H1 (cell line): ENCODE data around the gene TSC22D1. TPM values are rescaled to one million over a fixed set of nuclear protein-coding genes. Genes with fewer than 3 reads are reported as not detected.

Experiments used
- CTCF ChIA-PET: fragments of 300-600 bp; sonication (Branson Sonifier 250); formaldehyde crosslinking; loops from one replicate; lab custom pipeline; 2021; ENCODE audit not compliant: partially characterized antibody; lab: Charles Lee
- POLR2A ChIA-PET: fragments of 300-600 bp; sonication (Branson Sonifier 250); formaldehyde crosslinking; loops from one replicate; lab custom pipeline; 2021; ENCODE audit warnings: inconsistent platforms; ENCODE audit not compliant: partially characterized antibody; lab: Charles Lee
- DNase-seq, 2 experiments: peaks; one replicate each; pipeline versions ENCODE4 v3.0.0 to v3.0.0-alpha.2; 2010 to 2022; ENCODE audit warnings: low spot score in 2 of 2, low read depth in 1 of 2, mixed read lengths in 1 of 2
- FAIRE-seq: peaks from 2 replicates; lab custom pipeline; 2011; peaks lifted over from hg19 to GRCh38; lab: Jason Lieb, UNC
- H2AFZ ChIP-seq: 2 replicates; pipeline ENCODE4 v1.8.1; 2012; ENCODE audit warnings: low read length, inconsistent platforms
- H2AK5ac ChIP-seq: 2 replicates; pipeline ENCODE4 v1.6.1; 2013; ENCODE audit warnings: low read depth, low read length
- H2BK120ac ChIP-seq: replicated peaks from 2 replicates; pipeline ENCODE3; 2013; ENCODE audit warnings: low read depth, low read length, inconsistent platforms
- H2BK12ac ChIP-seq: 2 replicates; pipeline ENCODE4 v1.6.1; 2013; ENCODE audit warnings: low read depth, low read length
- H2BK15ac ChIP-seq: 2 replicates; pipeline ENCODE4 v1.6.1; 2013; ENCODE audit warnings: low read length
- H2BK20ac ChIP-seq: 2 replicates; pipeline ENCODE4 v1.6.1; 2013; ENCODE audit warnings: low read length
- H2BK5ac ChIP-seq: 2 replicates; pipeline ENCODE4 v1.6.1; 2013; ENCODE audit warnings: low read depth, low read length
- H3K14ac ChIP-seq: 2 replicates; pipeline ENCODE4 v1.6.1; 2013; ENCODE audit warnings: inconsistent platforms; ENCODE audit not compliant: insufficient read length
- H3K18ac ChIP-seq: 2 replicates; pipeline ENCODE4 v1.6.1; 2013; ENCODE audit warnings: low read length; ENCODE audit errors: extremely low read depth
- H3K23ac ChIP-seq: 2 replicates; pipeline ENCODE4 v1.6.1; 2013; ENCODE audit warnings: inconsistent platforms; ENCODE audit not compliant: insufficient read length
- H3K23me2 ChIP-seq: 2 replicates; pipeline ENCODE4 v1.6.1; 2013; ENCODE audit warnings: low read depth, low read length
- H3K27ac ChIP-seq: 2 replicates; pipeline ENCODE4 v1.6.1; 2011; ENCODE audit warnings: low read depth, low read length, inconsistent platforms
- H3K27me3 ChIP-seq, 4 experiments: replicated peaks in 1 of 4; 1 replicate in 1 of 4; 2 replicates in 3 of 4; pipeline versions ENCODE4 v1.6.1 to v1.8.1; 2011 to 2013; ENCODE audit warnings: low read length in 3 of 4, mild to moderate bottlenecking in 3 of 4, inconsistent platforms in 2 of 4, mixed read lengths in 2 of 4, moderate library complexity in 1 of 4; ENCODE audit not compliant: control insufficient read depth in 3 of 4, insufficient read depth in 3 of 4; ENCODE audit errors: extremely low read depth in 1 of 4
- H3K36me3 ChIP-seq, 4 experiments: 2 replicates each; pipeline versions ENCODE4 v1.6.1 to v1.8.1; 2011 to 2013; ENCODE audit warnings: mild to moderate bottlenecking in 4 of 4, low read length in 3 of 4, moderate library complexity in 2 of 4, control low read depth in 1 of 4, inconsistent platforms in 1 of 4; ENCODE audit not compliant: insufficient read depth in 4 of 4, control insufficient read depth in 2 of 4
- H3K4ac ChIP-seq: replicated peaks from 2 replicates; pipeline ENCODE3; 2013; ENCODE audit warnings: low read length, low read depth, mixed read lengths, inconsistent platforms; ENCODE audit not compliant: insufficient read length
- H3K4me1 ChIP-seq, 4 experiments: replicated peaks in 1 of 4; 1 replicate in 1 of 4; 2 replicates in 3 of 4; pipeline versions ENCODE4 v1.6.1 to v1.8.1; 2011 to 2013; ENCODE audit warnings: low read length in 3 of 4, inconsistent platforms in 2 of 4, mixed read lengths in 1 of 4; ENCODE audit not compliant: insufficient read depth in 4 of 4, control insufficient read depth in 3 of 4
- H3K4me2 ChIP-seq, 2 experiments: 2 replicates each; pipeline versions ENCODE4 v1.6.1 to v1.8.1; 2011 to 2013; ENCODE audit warnings: low read depth in 2 of 2, low read length in 2 of 2, control low read depth in 1 of 2, inconsistent platforms in 1 of 2, mild to moderate bottlenecking in 1 of 2; ENCODE audit not compliant: insufficient read depth in 1 of 2
- H3K4me3 ChIP-seq, 4 experiments: fragments of 200-600, 300-600 bp in 1 of 4; sonication (generic), shearing (Covaris generic), sonication (Bioruptor Twin) in 1 of 4; 2 replicates each; pipeline versions ENCODE4 v1.5.1 to v1.8.1; 2011 to 2016; ENCODE audit warnings: low read length in 4 of 4, low read depth in 3 of 4, control low read depth in 2 of 4, inconsistent platforms in 2 of 4, mild to moderate bottlenecking in 2 of 4, mixed read lengths in 1 of 4, moderate library complexity in 1 of 4; ENCODE audit not compliant: insufficient read depth in 2 of 4; ENCODE audit errors: extremely low read depth in 1 of 4
- H3K56ac ChIP-seq: replicated peaks from 2 replicates; pipeline ENCODE3; 2013; ENCODE audit warnings: low read depth, mild to moderate bottlenecking, mixed read lengths, low read length, inconsistent platforms; ENCODE audit not compliant: insufficient read length
- H3K79me1 ChIP-seq: 2 replicates; pipeline ENCODE4 v1.6.1; 2013; ENCODE audit warnings: low read depth, low read length, control low read depth
- H3K79me2 ChIP-seq, 2 experiments: 2 replicates each; pipeline versions ENCODE4 v1.6.1 to v1.8.1; 2012 to 2013; ENCODE audit warnings: low read length in 2 of 2, mild to moderate bottlenecking in 2 of 2, inconsistent platforms in 1 of 2; ENCODE audit not compliant: insufficient read depth in 2 of 2, control insufficient read depth in 1 of 2
- H3K9ac ChIP-seq, 4 experiments: replicated peaks in 1 of 4; 1 replicate in 1 of 4; 2 replicates in 3 of 4; pipeline versions ENCODE4 v1.6.1 to v1.8.1; 2011 to 2013; ENCODE audit warnings: low read depth in 3 of 4, low read length in 3 of 4, control low read depth in 2 of 4, mild to moderate bottlenecking in 2 of 4, moderate library complexity in 2 of 4, inconsistent platforms in 1 of 4; ENCODE audit errors: extremely low read depth in 1 of 4
- H3K9me3 ChIP-seq, 2 experiments: 2 replicates each; pipeline versions ENCODE4 v1.6.1 to v1.8.1; 2012 to 2013; ENCODE audit warnings: mild to moderate bottlenecking in 2 of 2, moderate library complexity in 2 of 2, control low read depth in 1 of 2, inconsistent platforms in 1 of 2, low read depth in 1 of 2, low read length in 1 of 2, mixed read lengths in 1 of 2; ENCODE audit not compliant: insufficient read depth in 2 of 2
- H4K20me1 ChIP-seq, 2 experiments: replicated peaks in 1 of 2; 2 replicates each; pipeline versions ENCODE3 to v1.8.1; 2011 to 2013; ENCODE audit warnings: inconsistent platforms in 2 of 2, low read length in 2 of 2, mild to moderate bottlenecking in 1 of 2; ENCODE audit not compliant: insufficient read depth in 2 of 2, control insufficient read depth in 1 of 2
- H4K5ac ChIP-seq: 2 replicates; pipeline ENCODE4 v1.6.1; 2013; ENCODE audit warnings: low read length, low read depth, mixed read lengths, inconsistent platforms; ENCODE audit not compliant: insufficient read length
- H4K8ac ChIP-seq: 2 replicates; pipeline ENCODE4 v1.8.0; 2013; ENCODE audit warnings: mild to moderate bottlenecking, moderate library complexity, low read length, inconsistent platforms; ENCODE audit not compliant: insufficient read depth; ENCODE audit errors: extremely low read depth
- H4K91ac ChIP-seq: replicated peaks from 2 replicates; pipeline ENCODE3; 2013; ENCODE audit warnings: low read length, mixed read lengths, inconsistent platforms; ENCODE audit not compliant: insufficient read length
- BRCA1 ChIP-seq: IDR thresholded peaks from 2 replicates; pipeline ENCODE4 v1.6.1; 2012; ENCODE audit warnings: low read depth, low read length, improper control_type of control experiment
- POU5F1 ChIP-seq: IDR thresholded peaks from 2 replicates; pipeline ENCODE4 v1.6.1; 2011; ENCODE audit warnings: low read depth, mild to moderate bottlenecking, low read length, moderate library complexity
- SAP30 ChIP-seq: fragments of 300-600 bp; sonication (generic); IDR thresholded peaks from 2 replicates; pipeline ENCODE4 v1.7.1; 2012; ENCODE audit warnings: low read length, moderate library complexity, mild to moderate bottlenecking, inconsistent platforms; ENCODE audit not compliant: insufficient read depth, insufficient replicate concordance
- TAF1 ChIP-seq: IDR thresholded peaks from 2 replicates; pipeline ENCODE4 v1.6.1; 2011; ENCODE audit warnings: mild to moderate bottlenecking, low read depth, low read length
- USF2 ChIP-seq: IDR thresholded peaks from 2 replicates; pipeline ENCODE4 v1.6.1; 2011; ENCODE audit warnings: low read length, improper control_type of control experiment
- WGBS, 2 experiments: shearing (Covaris generic) in 1 of 2; methylation state at CpG; one replicate each; pipeline versions ENCODE4 v1.1.6 to v1.1.7; 2013 to 2015; ENCODE audit warnings: low lambda C conversion rate in 2 of 2, mixed read lengths in 2 of 2, inconsistent platforms in 1 of 2, low coverage in 1 of 2, missing lambda C conversion rate in 1 of 2; ENCODE audit not compliant: insufficient replicate concordance in 2 of 2, insufficient coverage in 1 of 2, insufficient read length in 1 of 2; ENCODE audit errors: extremely low coverage in 1 of 2, missing lambda C conversion rate in 1 of 2; 5-methylcytosine and 5-hydroxymethylcytosine counted together
- polyA plus RNA-seq, 7 experiments: library from polyadenylated mRNA; depleted of rRNA in 3 of 7; stranded (reverse) in 5 of 7; unstranded in 2 of 7; fragments of >200 nt in 5 of 7; fragments of 200-250 nt in 2 of 7; gene quantifications; 1 replicate in 5 of 7; 2 replicates in 1 of 7; 4 replicates in 1 of 7; pipeline versions ENCODE4 v1.2.1 to v1.2.3, GENCODE V29; 2011 to 2013; ENCODE audit warnings: missing spikeins in 2 of 7, mixed read lengths in 2 of 7
- total RNA-seq: library from RNA; stranded (reverse); fragmentation: NEBNext Ultra II Directional; extraction: Animal tissue kit (Norgen Biotek cat#: 25700); gene quantifications from 2 replicates; pipeline ENCODE4 v1.2.1, GENCODE V29; 2021

The TSC22D1 gene
- total and polyA plus RNA-seq, 2 of the 8 experiments (the other 6 are each of a cell fraction or from before 2014, with no cell fraction given) = 52.6 to 80.9 TPM

- Histone ChIP-seq H2BK12ac (no peak overlapping the region), H3K56ac (no peak overlapping the region), H3K18ac (no peak overlapping the region), H3K9me3 (no peaks in the 10 kb centered on the region), H2BK5ac (no peak overlapping the region), H2AFZ (no peak overlapping the region), H3K4me3 (no peak overlapping the region), H4K91ac (no peak overlapping the region), H2BK120ac (no peak overlapping the region), H3K36me3 (peaks cover 0 to 33% (median 1%) of the 10 kb centered on the region in 4 experiments; a peak in 5 of 8 replicates), H4K20me1 (peaks cover 0 to 2% of the 10 kb centered on the region in 2 experiments), H4K5ac (no peak overlapping the region), H3K27me3 (no peaks in the 10 kb centered on the region), H3K27ac (no peak overlapping the region), H3K9ac (no peak overlapping the region), H4K8ac (no peak overlapping the region), H3K4me2 (no peak overlapping the region), H3K23me2 (no peaks in the 10 kb centered on the region), H3K79me2 (peaks cover 0 to 15% of the 10 kb centered on the region in 2 experiments; a peak in 2 of 4 replicates), H2BK15ac (no peak overlapping the region), H2AK5ac (no peak overlapping the region), H2BK20ac (no peak overlapping the region), H3K79me1 (no peaks in the 10 kb centered on the region), H3K14ac (no peak overlapping the region), H3K23ac (no peak overlapping the region), H3K4ac (no peak overlapping the region), H3K4me1 (no peaks in the 10 kb centered on the region)
- DNase-seq = no peak
- TF ChIP-seq TAF1 = no peak
- TF ChIP-seq USF2 = no peak
- no peak for TF ChIP-seq BRCA1
- no peak for TF ChIP-seq SAP30
- TF ChIP-seq POU5F1 = no peak
- FAIRE-seq = no peak
- ChIA-PET CTCF (interaction anchor here (0.7 to 1.4 kb wide), 4 partner anchors 16 to 44 kb away, joined by 3 read pairs; no protein-coding TSS in a partner anchor), POLR2A (interaction anchor here (1.3 kb wide), 1 partner anchor 20 kb away, joined by 5 read pairs; no protein-coding TSS in a partner anchor)
- WGBS, 2 experiments = 89% methylated on average over 2 of the region's 2 CpGs; no CpG with 5 or more reads in 1 of the 2 experiments
Measured at GRCh38 chr13:44537248-44537647, 38.9 kb downstream of the TSC22D1 start.
